Esophagus squamous epithelium (tissue), 5 donors: ENCODE data around the gene POLN. TPM values are rescaled to one million over a fixed set of nuclear protein-coding genes. Genes with fewer than 3 reads are reported as not detected.

Experiments
- DNase-seq: peaks from one replicate; lab custom pipeline; 2025; lab: John Stamatoyannopoulos, UW
- H3K27ac ChIP-seq, 4 donors: fragments of 200-600 bp; sonication (generic); one replicate each; pipeline ENCODE4 v1.5.1; 2016 to 2019; ENCODE audit warnings: mild to moderate bottlenecking in 1 of 4
- H3K27me3 ChIP-seq, 4 donors: fragments of 200-600 bp; sonication (generic); 1 replicate in 3 of 4; 2 replicates in 1 of 4; pipeline versions ENCODE4 v1.5.1 to v1.6.0; 2017 to 2021; ENCODE audit warnings: antibody characterized with exemption in 1 of 4
- H3K36me3 ChIP-seq, 3 donors: fragments of 200-600 bp; sonication (generic); one replicate each; pipeline ENCODE4 v1.5.1; 2016 to 2019
- H3K4me1 ChIP-seq, 3 donors: fragments of 200-600 bp; sonication (generic); one replicate each; pipeline ENCODE4 v1.5.1; 2017 to 2019
- H3K4me3 ChIP-seq, 4 donors: fragments of 200-600 bp; sonication (generic); 1 replicate in 3 of 4; 2 replicates in 1 of 4; pipeline ENCODE4 v1.5.1; 2016 to 2019; ENCODE audit warnings: mild to moderate bottlenecking in 2 of 4, moderate library complexity in 1 of 4
- H3K9me3 ChIP-seq, 3 donors: fragments of 200-600 bp; sonication (generic); one replicate each; pipeline ENCODE4 v1.5.1; 2016 to 2019
- CTCF ChIP-seq, 6 experiments: fragments of 450-650 bp in 4 of 6; fragments of 200-600 bp in 2 of 6; sonication (generic) in 2 of 6; IDR thresholded peaks; one replicate each; pipeline ENCODE4 v1.5.1; 2016 to 2019; ENCODE audit warnings: antibody characterized with exemption in 6 of 6, mild to moderate bottlenecking in 4 of 6, moderate library complexity in 4 of 6
- POLR2A ChIP-seq, 4 donors: fragments of 450-650 bp; IDR thresholded peaks; one replicate each; pipeline ENCODE4 v1.6.1; 2017; ENCODE audit warnings: antibody characterized with exemption in 4 of 4, mild to moderate bottlenecking in 4 of 4, moderate library complexity in 3 of 4
- WGBS, 2 donors: methylation state at CpG; one replicate each; pipeline ENCODE4 v1.1.5; 2018; 5-methylcytosine and 5-hydroxymethylcytosine counted together
- intact Hi-C: fragments of 100-400 bp; cut with DNase I; formaldehyde crosslinking; loops from one replicate; pipeline ENCODE4 v1.15.0; 2022
- total RNA-seq, 4 donors: library from RNA; depleted of rRNA; stranded (reverse); fragments of >200 nt; gene quantifications; one replicate each; pipeline ENCODE4 v1.1.0, GENCODE V29; 2016
- donor health status: DM: yes; HTN: yes; CAD: no.

The POLN gene
- total RNA-seq, 4 donors from 2014 or later: 0.19 to 1.5 (median 1.2) TPM

GRCh38 chr4:2095236-2096072 is 146.5 kb downstream of the POLN start:
- Histone ChIP-seq H3K4me3 (no peak overlapping the region), H3K36me3 (no peaks in the 10 kb centered on the region), H3K27ac (no peak overlapping the region), H3K9me3 (peaks cover 0 to 8% (median 4%) of the 10 kb centered on the region in 3 donors), H3K27me3 (no peaks in the 10 kb centered on the region), H3K4me1 (no peaks in the 10 kb centered on the region)
- WGBS, 2 donors: 66 to 80% methylated on average over 6 to 10 of the region's 16 CpGs
- no peak for DNase-seq
- TF ChIP-seq POLR2A (IDR thresholded peaks at IDR 0.05): no peak
- no peak for TF ChIP-seq CTCF (IDR thresholded peaks at IDR 0.05)
- intact Hi-C loops: no loop called here

GRCh38 chr4:2094545-2094944 is 147.4 kb downstream of the POLN start:
- H3K36me3 ChIP-seq: no peaks in the 10 kb centered on the region
- H3K4me3 ChIP-seq: no peak overlapping the region
- no peaks in the 10 kb centered on the region for H3K27me3 ChIP-seq
- intact Hi-C loops: no loop called here
- no peak for DNase-seq
- no peak overlapping the region for H3K27ac ChIP-seq
- H3K4me1 ChIP-seq: no peaks in the 10 kb centered on the region
- peaks cover 0 to 8% (median 4%) of the 10 kb centered on the region in 3 donors for H3K9me3 ChIP-seq
- TF ChIP-seq CTCF (IDR thresholded peaks at IDR 0.05): no peak
- TF ChIP-seq POLR2A (IDR thresholded peaks at IDR 0.05): no peak
- 69 to 82% methylated on average over 4 of the region's 4 CpGs for WGBS, 2 donors

- Histone ChIP-seq H3K4me3 (no peak overlapping the region), H3K9me3 (peaks cover 0 to 8% (median 4%) of the 10 kb centered on the region in 3 donors), H3K27me3 (no peaks in the 10 kb centered on the region), H3K36me3 (no peaks in the 10 kb centered on the region), H3K27ac (no peak overlapping the region), H3K4me1 (no peaks in the 10 kb centered on the region)
- no peak for DNase-seq
- TF ChIP-seq CTCF (IDR thresholded peaks at IDR 0.05): no peak
- TF ChIP-seq POLR2A (IDR thresholded peaks at IDR 0.05): no peak
- intact Hi-C loops: no loop called here
- 84 to 85% methylated on average over 2 to 4 of the region's 6 CpGs for WGBS, 2 donors
These were observed 148.7 kb downstream of the POLN start for GRCh38 chr4:2093265-2093664.

GRCh38 chr4:2092669-2093053 is 149.3 kb downstream of the POLN start:
- no peak for DNase-seq
- intact Hi-C loops: no loop called here
- H3K27ac ChIP-seq: no peak overlapping the region
- no peak overlapping the region for H3K4me3 ChIP-seq
- WGBS, 2 donors: 88 to 100% methylated on average over 2 of the region's 6 CpGs
- no peaks in the 10 kb centered on the region for H3K27me3 ChIP-seq
- H3K4me1 ChIP-seq: no peaks in the 10 kb centered on the region
- peaks cover 0 to 8% (median 4%) of the 10 kb centered on the region in 3 donors for H3K9me3 ChIP-seq
- TF ChIP-seq POLR2A (IDR thresholded peaks at IDR 0.05) (no peak), CTCF (IDR thresholded peaks at IDR 0.05) (no peak)
- H3K36me3 ChIP-seq: no peaks in the 10 kb centered on the region

GRCh38 chr4:2091990-2092668 is 149.8 kb downstream of the POLN start:
- intact Hi-C loops: no loop called here
- WGBS, 2 donors: 85 to 89% methylated on average over 5 to 7 of the region's 15 CpGs
- Histone ChIP-seq H3K4me3 (no peak overlapping the region), H3K4me1 (no peaks in the 10 kb centered on the region), H3K36me3 (no peaks in the 10 kb centered on the region), H3K27me3 (no peaks in the 10 kb centered on the region), H3K9me3 (peaks cover 0 to 7% (median 4%) of the 10 kb centered on the region in 3 donors), H3K27ac (no peak overlapping the region)
- no peak for DNase-seq
- no peak for TF ChIP-seq CTCF (IDR thresholded peaks at IDR 0.05)
- TF ChIP-seq POLR2A (IDR thresholded peaks at IDR 0.05): no peak
